AG09319 (cell line): Measurements from ENCODE around the gene ZBTB6.
"Not testable (repeated sequence)": the region's sequence is repeated elsewhere in the genome, so short reads cannot be mapped to it uniquely, and the experiment has no call there.

ENCODE experiments used
- DNase-seq: peaks from one replicate; pipeline ENCODE4 v3.0.0-alpha.2; 2010; ENCODE audit warnings: low read depth; ENCODE audit errors: extremely low read depth
- TF ChIP-seq, protein P1 (sequence below): IDR thresholded peaks from 2 replicates; pipeline ENCODE4 v1.5.1; 2011; ENCODE audit warnings: low read depth, mild to moderate bottlenecking, inconsistent platforms, low read length, moderate library complexity

Gene ZBTB6

DNA sequence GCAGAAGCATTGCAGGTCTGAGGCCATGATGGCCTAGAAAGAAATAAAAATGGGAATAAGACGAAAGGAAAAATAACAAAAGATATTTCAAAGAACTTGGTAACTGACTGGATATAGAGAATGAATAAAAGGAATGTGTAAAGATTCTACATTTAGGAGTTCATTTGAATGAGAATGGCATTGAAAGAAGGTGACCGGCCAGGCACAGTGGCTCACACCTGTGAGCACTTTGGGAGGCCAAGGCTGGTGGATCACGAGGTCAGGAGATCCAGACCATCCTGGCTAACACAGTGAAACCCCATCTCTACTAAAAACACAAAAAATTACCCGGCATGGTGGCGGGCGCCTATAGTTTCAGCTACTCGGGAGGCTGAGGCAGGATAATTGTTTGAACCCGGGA, 9.6 kb upstream of the ZBTB6 start:
- TF ChIP-seq, protein P1, sequence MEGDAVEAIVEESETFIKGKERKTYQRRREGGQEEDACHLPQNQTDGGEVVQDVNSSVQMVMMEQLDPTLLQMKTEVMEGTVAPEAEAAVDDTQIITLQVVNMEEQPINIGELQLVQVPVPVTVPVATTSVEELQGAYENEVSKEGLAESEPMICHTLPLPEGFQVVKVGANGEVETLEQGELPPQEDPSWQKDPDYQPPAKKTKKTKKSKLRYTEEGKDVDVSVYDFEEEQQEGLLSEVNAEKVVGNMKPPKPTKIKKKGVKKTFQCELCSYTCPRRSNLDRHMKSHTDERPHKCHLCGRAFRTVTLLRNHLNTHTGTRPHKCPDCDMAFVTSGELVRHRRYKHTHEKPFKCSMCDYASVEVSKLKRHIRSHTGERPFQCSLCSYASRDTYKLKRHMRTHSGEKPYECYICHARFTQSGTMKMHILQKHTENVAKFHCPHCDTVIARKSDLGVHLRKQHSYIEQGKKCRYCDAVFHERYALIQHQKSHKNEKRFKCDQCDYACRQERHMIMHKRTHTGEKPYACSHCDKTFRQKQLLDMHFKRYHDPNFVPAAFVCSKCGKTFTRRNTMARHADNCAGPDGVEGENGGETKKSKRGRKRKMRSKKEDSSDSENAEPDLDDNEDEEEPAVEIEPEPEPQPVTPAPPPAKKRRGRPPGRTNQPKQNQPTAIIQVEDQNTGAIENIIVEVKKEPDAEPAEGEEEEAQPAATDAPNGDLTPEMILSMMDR, result no peak
- DNase-seq, result no peak

DNA sequence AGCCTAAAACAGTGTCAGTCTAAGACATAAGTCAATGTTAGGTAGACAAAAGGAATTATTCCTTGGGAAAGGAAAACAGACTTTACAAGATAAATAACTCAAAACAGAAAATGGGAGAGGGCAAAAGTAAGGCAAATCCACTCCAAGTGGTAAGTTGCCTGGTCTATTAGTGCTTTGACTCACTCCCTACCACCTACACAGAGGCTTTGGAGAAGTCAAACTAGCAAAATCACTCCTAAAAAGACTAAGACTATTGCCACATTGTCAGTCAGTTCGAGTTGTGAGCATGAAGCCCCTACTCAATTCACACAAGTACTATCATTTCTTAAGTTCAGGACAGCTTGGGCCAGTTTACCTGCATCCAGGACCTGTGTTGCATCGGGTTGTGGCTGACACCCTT, 5.2 kb upstream of the ZBTB6 start:
- TF ChIP-seq, protein P1, result no peak
- no peak for DNase-seq

DNA sequence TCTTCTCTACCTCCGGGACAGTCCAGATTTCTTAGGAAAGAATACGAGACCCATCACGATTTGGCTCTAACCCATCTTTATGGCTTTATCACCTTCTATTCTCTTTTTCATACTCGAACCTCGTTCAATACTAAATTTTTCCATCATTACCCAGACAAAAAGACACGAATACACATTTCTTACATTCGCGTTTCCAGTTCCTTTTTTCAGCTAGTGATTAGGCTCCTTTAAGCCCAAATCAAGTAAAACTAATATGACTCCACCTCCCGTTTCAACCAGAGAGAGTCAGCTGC, 506 bp downstream of the ZBTB6 start:
- TF ChIP-seq, protein P1, result no peak; the same call in 1 of the 2 replicates
- no peak for DNase-seq

DNA sequence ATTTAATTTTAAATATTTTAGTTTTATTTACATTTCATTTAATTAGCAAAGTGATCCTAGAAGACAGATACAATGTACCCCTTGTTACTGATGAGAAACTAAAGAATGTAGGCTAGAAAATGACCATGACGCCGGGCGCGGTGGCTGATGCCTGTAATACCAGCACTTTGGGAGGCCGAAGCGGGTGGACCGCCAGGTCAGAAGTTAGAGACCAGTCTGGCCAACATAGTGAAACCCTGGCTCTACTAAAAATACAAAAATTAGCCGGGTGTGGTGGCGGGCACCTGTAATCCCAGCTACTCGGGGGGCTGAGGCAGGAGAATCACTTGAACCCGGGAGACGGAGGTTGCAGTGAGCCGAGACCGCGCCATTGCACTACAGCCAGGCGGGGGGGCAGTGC, 7.0 kb downstream of the ZBTB6 start:
- not testable (repeated sequence) for DNase-seq

DNA sequence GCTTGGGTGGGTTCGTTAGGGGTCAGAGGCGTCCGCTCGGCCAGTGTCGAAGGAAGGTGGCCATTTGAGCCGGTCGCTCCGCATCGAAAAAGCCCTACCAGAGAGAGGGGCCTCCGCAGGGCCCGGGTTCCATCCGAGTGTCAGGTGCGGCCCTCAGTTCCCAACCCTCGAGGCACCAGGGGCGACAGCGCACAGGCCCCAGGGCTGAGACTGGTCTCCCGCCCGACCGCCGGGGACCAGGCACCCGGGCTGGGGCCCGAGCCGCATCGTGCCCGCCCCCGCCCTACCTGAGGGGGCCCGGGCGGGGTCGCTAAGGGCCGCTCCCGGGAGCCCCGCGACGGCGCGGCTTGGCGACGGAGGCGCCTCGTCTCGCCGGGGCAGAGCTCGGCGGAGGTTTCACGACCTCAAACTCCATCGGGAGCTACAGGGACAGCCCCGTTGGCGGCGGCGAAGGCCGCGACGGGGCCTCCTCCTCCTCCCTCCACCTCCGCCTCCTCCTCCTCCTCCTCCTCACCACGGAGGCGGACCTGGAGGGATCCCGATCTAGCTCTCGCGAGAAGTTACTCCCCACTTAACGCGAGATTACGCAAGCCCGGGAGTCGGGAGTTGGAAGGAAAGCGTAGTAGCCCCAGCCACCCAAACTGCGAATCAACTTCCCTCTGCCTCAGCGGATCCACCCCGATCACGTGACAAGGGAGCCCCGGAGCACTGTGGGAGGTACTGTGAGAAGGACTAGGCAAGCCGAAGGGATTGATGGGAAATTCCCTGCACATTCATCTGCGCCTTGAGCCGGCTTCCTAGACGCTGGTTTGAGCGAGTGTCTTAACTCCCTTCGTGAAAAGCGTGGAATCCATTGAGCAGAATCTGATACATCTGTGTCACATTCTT, 8.1 kb downstream of the ZBTB6 start, which contains the start of gene RC3H2:
Gene RC3H2, minus strand, starts transcription at position 537 of the 888 bp plus-strand sequence. CDS start 7,850 bp downstream, outside the sequence.
- TF ChIP-seq, protein P1, result no peak

DNA sequence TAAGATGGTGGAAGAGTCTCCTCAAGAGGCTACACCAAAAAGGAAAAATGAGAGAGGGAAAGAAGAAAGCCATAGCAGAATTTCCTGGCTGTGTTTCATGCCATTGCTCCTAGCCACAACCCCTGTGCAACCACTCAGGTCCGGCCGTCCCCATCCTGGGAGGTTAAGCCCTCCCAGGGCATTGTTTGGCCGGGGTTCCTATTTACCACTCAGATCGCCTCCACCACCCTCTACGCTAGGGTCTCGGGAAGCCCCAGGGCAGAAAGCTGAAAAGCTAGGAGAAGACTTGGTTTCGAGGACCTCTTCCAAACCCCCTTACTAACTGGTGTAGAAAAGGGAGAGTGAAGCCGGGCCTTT, 8.7 kb downstream of the ZBTB6 start:
- TF ChIP-seq, protein P1, result no peak
- no peak for DNase-seq

More for the DNA sequence above, 8.1 kb downstream of the ZBTB6 start, which contains the start of gene RC3H2:
- DNase-seq, result peak; percentile 100

DNA sequence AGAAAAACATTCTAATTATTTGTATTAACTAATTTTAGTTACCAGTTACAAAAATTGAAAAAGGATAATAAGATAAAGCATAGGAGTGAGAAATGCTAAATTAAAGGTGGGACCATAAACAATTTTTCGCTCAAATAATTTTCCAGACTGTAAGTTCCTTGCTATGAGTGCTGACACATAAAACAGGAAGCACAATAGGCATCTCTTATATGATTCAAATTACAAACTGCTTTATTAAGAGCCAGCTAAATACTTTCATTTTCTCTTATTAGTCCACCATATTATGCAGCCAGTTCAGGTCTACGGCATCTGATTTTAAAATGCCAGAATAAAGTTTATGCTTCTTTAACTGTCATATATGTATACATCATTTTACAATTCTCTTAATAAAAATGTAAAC, 12.3 kb downstream of the ZBTB6 start:
- no peak for DNase-seq

More for the DNA sequence above, 12.3 kb downstream of the ZBTB6 start:
- TF ChIP-seq, protein P1, result no peak
